ENCODE measurements around the gene PREP. TPM values are rescaled to one million over a fixed set of nuclear protein-coding genes. Genes with fewer than 3 reads are reported as not detected.

Gene PREP
- total and polyA plus RNA-seq, 3 donors from 2014 or later: 53.7 to 66.6 (median 56.4) TPM

DNA sequence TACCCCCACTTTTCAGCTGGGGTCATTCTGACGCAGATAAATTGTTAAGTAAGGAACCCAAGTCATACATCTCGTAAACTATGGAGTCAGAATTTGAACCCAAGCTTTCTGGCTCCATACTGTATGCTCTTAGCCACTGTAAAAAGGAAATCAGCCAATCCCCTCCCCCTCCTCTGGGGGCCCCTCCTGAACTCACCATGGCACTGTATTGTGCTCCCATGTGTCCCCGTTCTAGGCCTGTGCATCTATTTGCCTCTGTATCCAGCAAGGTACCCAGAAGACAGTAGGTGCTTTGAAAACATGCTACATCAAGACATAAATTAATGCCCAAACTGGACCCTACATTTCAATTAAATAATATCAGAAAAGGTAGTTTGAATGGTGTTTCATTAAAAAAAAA lies 98.5 kb downstream of the PREP start:
- Histone ChIP-seq H3K27ac (no peak overlapping the region), H3K27me3 (no peaks in the 10 kb centered on the region), H3K4me1 (no peaks in the 10 kb centered on the region), H3K36me3 (ENCODE audit: low read depth, missing control alignments) (no peaks in the 10 kb centered on the region), H3K4me3 (no peak overlapping the region), H3K9me3 (no peaks in the 10 kb centered on the region)
- 92 to 97% methylated on average over 3 of the region's 3 CpGs for WGBS, 2 donors
- DNase-seq: no peak
- intact Hi-C loops (cut with DNase I; ENCODE audit: low total_unique reads): no loop called here
- TF ChIP-seq, protein P1, sequence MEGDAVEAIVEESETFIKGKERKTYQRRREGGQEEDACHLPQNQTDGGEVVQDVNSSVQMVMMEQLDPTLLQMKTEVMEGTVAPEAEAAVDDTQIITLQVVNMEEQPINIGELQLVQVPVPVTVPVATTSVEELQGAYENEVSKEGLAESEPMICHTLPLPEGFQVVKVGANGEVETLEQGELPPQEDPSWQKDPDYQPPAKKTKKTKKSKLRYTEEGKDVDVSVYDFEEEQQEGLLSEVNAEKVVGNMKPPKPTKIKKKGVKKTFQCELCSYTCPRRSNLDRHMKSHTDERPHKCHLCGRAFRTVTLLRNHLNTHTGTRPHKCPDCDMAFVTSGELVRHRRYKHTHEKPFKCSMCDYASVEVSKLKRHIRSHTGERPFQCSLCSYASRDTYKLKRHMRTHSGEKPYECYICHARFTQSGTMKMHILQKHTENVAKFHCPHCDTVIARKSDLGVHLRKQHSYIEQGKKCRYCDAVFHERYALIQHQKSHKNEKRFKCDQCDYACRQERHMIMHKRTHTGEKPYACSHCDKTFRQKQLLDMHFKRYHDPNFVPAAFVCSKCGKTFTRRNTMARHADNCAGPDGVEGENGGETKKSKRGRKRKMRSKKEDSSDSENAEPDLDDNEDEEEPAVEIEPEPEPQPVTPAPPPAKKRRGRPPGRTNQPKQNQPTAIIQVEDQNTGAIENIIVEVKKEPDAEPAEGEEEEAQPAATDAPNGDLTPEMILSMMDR (IDR thresholded peaks at IDR 0.05): no peak

- Histone ChIP-seq H3K4me3 (no peak overlapping the region), H3K9me3 (no peaks in the 10 kb centered on the region), H3K27me3 (no peaks in the 10 kb centered on the region), H3K4me1 (no peaks in the 10 kb centered on the region), H3K27ac (no peak overlapping the region), H3K36me3 (ENCODE audit: low read depth, missing control alignments) (no peaks in the 10 kb centered on the region)
- TF ChIP-seq, protein P1 (IDR thresholded peaks at IDR 0.05): no peak
- TF ChIP-seq POLR2A (IDR thresholded peaks at IDR 0.05): no peak
- intact Hi-C loops (cut with DNase I; ENCODE audit: low total_unique reads): no loop called here
- no peak for DNase-seq
- 87 to 94% methylated on average over 16 of the region's 16 CpGs for WGBS, 2 donors
Measured at GRCh38 chr6:105302617-105303128, 100.2 kb downstream of the PREP start.

GRCh38 chr6:105301756-105302616 lies 100.9 kb downstream of the PREP start:
- Histone ChIP-seq H3K4me1 (no peaks in the 10 kb centered on the region), H3K36me3 (ENCODE audit: low read depth, missing control alignments) (no peaks in the 10 kb centered on the region), H3K27me3 (no peaks in the 10 kb centered on the region), H3K9me3 (no peaks in the 10 kb centered on the region), H3K4me3 (no peak overlapping the region), H3K27ac (no peak overlapping the region)
- no peak for DNase-seq
- intact Hi-C loops (cut with DNase I; ENCODE audit: low total_unique reads): no loop called here
- WGBS, 2 donors: 87% methylated on average over 18 of the region's 18 CpGs
- TF ChIP-seq, protein P1 (IDR thresholded peaks at IDR 0.05): no peak
- no peak for TF ChIP-seq POLR2A (IDR thresholded peaks at IDR 0.05)

- Histone ChIP-seq H3K9me3 (no peaks in the 10 kb centered on the region), H3K27ac (no peak overlapping the region), H3K4me3 (no peak overlapping the region), H3K27me3 (no peaks in the 10 kb centered on the region), H3K4me1 (no peaks in the 10 kb centered on the region), H3K36me3 (ENCODE audit: low read depth, missing control alignments) (no peaks in the 10 kb centered on the region)
- TF ChIP-seq, protein P1 (IDR thresholded peaks at IDR 0.05): no peak
- TF ChIP-seq POLR2A (IDR thresholded peaks at IDR 0.05): no peak
- intact Hi-C loops (cut with DNase I; ENCODE audit: low total_unique reads): no loop called here
- WGBS, 2 donors: 47 to 65% methylated on average over 4 of the region's 4 CpGs
- DNase-seq: no peak
Measured at GRCh38 chr6:105301072-105301503, 101.8 kb downstream of the PREP start.

All from testis (tissue), 3 donors.